Amniotic stem cell (primary cell): ENCODE results near the gene AQP12A.

Experiments used
- DNase-seq: peaks from one replicate; lab custom pipeline; 2025; lab: John Stamatoyannopoulos, UW

The AQP12A gene

GRCh38 chr2:240707043-240707756 is 15.5 kb downstream of the AQP12A start:
- no peak for DNase-seq

GRCh38 chr2:240707821-240708220 is 16.2 kb downstream of the AQP12A start:
- no peak for DNase-seq

GRCh38 chr2:240708457-240708856 is 16.8 kb downstream of the AQP12A start:
- no peak for DNase-seq

GRCh38 chr2:240711296-240711695 is 19.6 kb downstream of the AQP12A start:
- DNase-seq: no peak

- DNase-seq: no peak
These were observed 20.0 kb downstream of the AQP12A start for GRCh38 chr2:240711701-240712100.

GRCh38 chr2:240712121-240712520 is 20.5 kb downstream of the AQP12A start:
- no peak for DNase-seq

GRCh38 chr2:240713071-240713927 is 21.6 kb downstream of the AQP12A start:
- DNase-seq: no peak

- DNase-seq: no peak
These were observed 22.5 kb downstream of the AQP12A start for GRCh38 chr2:240713928-240714746.

- no peak for DNase-seq
These were observed 23.4 kb downstream of the AQP12A start for GRCh38 chr2:240714747-240715725.

GRCh38 chr2:240716130-240716798 is 24.6 kb downstream of the AQP12A start:
- DNase-seq: no peak

- no peak for DNase-seq
These were observed 25.5 kb downstream of the AQP12A start for GRCh38 chr2:240717181-240717641.

GRCh38 chr2:240717681-240718581 is 26.3 kb downstream of the AQP12A start:
- no peak for DNase-seq

- DNase-seq: no peak
These were observed 27.3 kb downstream of the AQP12A start for GRCh38 chr2:240718896-240719490.

GRCh38 chr2:240719676-240720545 is 28.2 kb downstream of the AQP12A start:
- DNase-seq: no peak

GRCh38 chr2:240720686-240721595 is 29.3 kb downstream of the AQP12A start:
- DNase-seq: no peak

- DNase-seq: no peak
These were observed 30.0 kb downstream of the AQP12A start for GRCh38 chr2:240721596-240722180.

GRCh38 chr2:240722376-240722775 is 30.7 kb downstream of the AQP12A start:
- no peak for DNase-seq
